ENCODE data around the gene LRRC56. TPM values are rescaled to one million over a fixed set of nuclear protein-coding genes. Genes with fewer than 3 reads are reported as not detected.

The LRRC56 gene
- total and polyA plus RNA-seq, 2 of the 13 experiments (the other 11 are each of a cell fraction or from before 2014, with no cell fraction given): 0.11 to 0.29 TPM

DNA sequence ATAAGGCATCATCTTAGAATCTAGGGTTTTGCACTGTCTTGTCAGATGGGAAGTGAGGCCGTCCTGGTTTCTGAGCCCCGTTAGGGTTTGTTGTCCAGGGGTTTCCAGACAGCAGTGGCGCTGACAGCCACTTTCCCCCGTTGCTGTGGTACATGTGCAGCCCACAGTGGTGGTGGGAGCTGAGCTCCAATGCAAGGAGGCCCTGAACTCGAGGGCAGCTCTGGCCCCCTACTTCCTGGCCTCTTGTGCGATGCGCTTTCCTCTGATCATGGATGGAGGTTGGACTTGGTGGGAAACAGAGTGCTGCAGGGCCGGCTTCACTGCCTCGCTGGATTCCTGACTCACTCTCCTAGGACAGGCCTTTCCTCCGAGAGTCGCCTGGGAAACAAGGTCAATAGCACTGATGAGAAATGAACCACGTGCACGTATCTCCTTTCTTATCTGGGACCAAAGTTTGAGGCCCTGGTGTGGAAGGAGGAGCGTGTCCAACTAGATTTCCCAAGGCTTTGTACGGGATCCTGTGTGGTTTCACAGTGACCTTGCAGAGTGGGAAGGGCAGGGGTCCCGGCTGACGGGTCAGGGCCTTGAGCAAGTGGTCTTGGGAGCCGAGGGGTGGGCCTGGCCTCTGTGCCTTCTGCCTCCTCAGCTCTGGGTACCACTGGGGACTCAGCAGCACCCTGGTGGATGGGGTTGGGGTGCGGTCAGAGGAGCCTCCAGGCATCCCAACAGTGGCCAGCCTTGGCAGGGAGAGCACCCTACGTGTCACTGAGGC is 42.7 kb downstream of the LRRC56 start (continued):
- TF ChIP-seq, protein P1, sequence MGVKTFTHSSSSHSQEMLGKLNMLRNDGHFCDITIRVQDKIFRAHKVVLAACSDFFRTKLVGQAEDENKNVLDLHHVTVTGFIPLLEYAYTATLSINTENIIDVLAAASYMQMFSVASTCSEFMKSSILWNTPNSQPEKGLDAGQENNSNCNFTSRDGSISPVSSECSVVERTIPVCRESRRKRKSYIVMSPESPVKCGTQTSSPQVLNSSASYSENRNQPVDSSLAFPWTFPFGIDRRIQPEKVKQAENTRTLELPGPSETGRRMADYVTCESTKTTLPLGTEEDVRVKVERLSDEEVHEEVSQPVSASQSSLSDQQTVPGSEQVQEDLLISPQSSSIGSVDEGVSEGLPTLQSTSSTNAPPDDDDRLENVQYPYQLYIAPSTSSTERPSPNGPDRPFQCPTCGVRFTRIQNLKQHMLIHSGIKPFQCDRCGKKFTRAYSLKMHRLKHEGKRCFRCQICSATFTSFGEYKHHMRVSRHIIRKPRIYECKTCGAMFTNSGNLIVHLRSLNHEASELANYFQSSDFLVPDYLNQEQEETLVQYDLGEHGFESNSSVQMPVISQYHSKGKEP (CRISPR knock-in tag; IDR thresholded peaks at IDR 0.05): no peak
- TF ChIP-seq MATR3 (CRISPR knock-in tag; IDR thresholded peaks at IDR 0.05) (no peak), ZNF256 (CRISPR knock-in tag; conservative IDR thresholded peaks at IDR 0.05) (0 out of 2 replicates have a peak, but pooled peaks have one; percentile 23), MAX (IDR thresholded peaks at IDR 0.05) (peak; percentile 95), NFYC (CRISPR knock-in tag; IDR thresholded peaks at IDR 0.05) (no peak), ZNF761 (CRISPR knock-in tag; conservative IDR thresholded peaks at IDR 0.05) (no peak), TMF1 (CRISPR knock-in tag; IDR thresholded peaks at IDR 0.05; ENCODE audit: low read depth) (no peak), NFRKB (IDR thresholded peaks at IDR 0.05) (no peak), HES4 (CRISPR knock-in tag; IDR thresholded peaks at IDR 0.05; ENCODE audit: borderline replicate concordance) (no peak), BRCA1 (CRISPR knock-in tag; IDR thresholded peaks at IDR 0.05) (no peak), SYNCRIP (IDR thresholded peaks at IDR 0.05; ENCODE audit: insufficient read depth, low read depth, low read length) (no peak), PBX2 (CRISPR knock-in tag; IDR thresholded peaks at IDR 0.05) (no peak), HNRNPH1 (optimal IDR thresholded peaks at IDR 0.05; ENCODE audit: low read depth, low read length) (no peak), JUN (CRISPR knock-in tag; IDR thresholded peaks at IDR 0.05) (no peak), KDM6A (CRISPR knock-in tag; IDR thresholded peaks at IDR 0.05; ENCODE audit: low read depth) (no peak), ZSCAN5A (CRISPR knock-in tag; IDR thresholded peaks at IDR 0.05; ENCODE audit: borderline replicate concordance) (no peak), ZC3H4 (CRISPR knock-in tag; IDR thresholded peaks at IDR 0.05; ENCODE audit: borderline replicate concordance) (no peak), ZBTB33 (CRISPR knock-in tag; IDR thresholded peaks at IDR 0.05) (peak; percentile 10; the same call in 1 of the 2 replicates), ZNF567 (CRISPR knock-in tag; IDR thresholded peaks at IDR 0.05; ENCODE audit: borderline replicate concordance) (no peak), PPARG (CRISPR knock-in tag; conservative IDR thresholded peaks at IDR 0.05) (no peak), RFXANK (CRISPR knock-in tag; IDR thresholded peaks at IDR 0.05) (no peak), KDM1A (CRISPR knock-in tag; IDR thresholded peaks at IDR 0.05) (no peak)
- TF ChIP-seq, protein P2, sequence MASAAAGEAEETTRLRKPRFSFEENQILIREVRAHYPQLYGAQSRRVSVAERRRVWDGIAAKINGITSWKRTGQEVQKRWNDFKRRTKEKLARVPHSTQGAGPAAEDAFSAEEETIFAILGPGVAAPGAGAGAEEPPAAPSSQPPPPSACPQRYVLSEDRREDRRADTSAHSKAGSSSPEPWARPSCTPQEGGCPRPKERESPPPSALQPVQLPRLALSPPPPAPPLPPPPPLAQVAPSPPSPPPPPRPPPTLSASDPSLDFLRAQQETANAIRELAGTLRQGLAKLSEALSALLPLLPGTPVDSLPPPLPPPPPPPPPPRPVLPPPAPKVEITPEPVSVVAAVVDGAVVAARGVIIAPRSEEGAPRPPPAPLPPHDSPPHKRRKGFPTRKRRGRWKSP (CRISPR knock-in tag; IDR thresholded peaks at IDR 0.05): no peak
